Measurements from ENCODE around the gene CTU2.

The CTU2 gene

GRCh38 chr16:88764080-88764479, 57.8 kb downstream of the CTU2 start:
- FAIRE-seq = no peak

DNA sequence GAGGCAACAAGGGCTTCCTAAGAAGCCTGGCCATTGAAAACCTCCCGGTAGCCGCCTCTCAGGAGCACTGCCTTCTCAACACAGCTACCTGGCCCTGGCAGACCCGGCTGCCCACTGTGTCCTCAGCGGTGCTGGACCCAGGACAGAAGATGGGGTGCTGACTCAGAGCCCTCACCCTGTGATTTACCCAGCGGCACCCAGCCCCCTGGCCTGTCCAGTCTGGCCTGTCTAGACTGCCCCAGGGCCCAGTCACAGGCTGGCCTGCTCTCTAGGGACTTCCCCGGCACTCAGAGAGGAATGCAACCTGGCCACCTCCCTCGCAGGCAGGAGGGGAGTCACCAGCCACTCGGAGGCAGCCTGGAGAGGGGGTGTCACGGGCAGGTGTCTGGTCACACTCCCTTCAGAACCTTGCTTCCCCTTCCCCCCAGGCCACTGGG, 58.6 kb downstream of the CTU2 start:
- FAIRE-seq = no peak

All from endometrium (tissue), 2 donors.